Measurements from ENCODE around the gene MLLT1.

The MLLT1 gene

GRCh38 chr19:6242677-6243076 lies 37.1 kb downstream of the MLLT1 start:
- Histone ChIP-seq H3K4me1 (peaks cover 36% of the 10 kb centered on the region), H3K36me3 (peaks cover 14% of the 10 kb centered on the region), H3K4me3 (ENCODE audit: low read depth, low read length) (no peak overlapping the region), H3K27me3 (no peaks in the 10 kb centered on the region), H3K9me3 (no peaks in the 10 kb centered on the region)
- DNase-seq = no peak
- TF ChIP-seq CTCF (IDR thresholded peaks at IDR 0.05; ENCODE audit: low read depth, low read length) = no peak

- peak; percentile 80 for DNase-seq
- Histone ChIP-seq H3K4me3 (ENCODE audit: low read depth, low read length) (no peak overlapping the region), H3K9me3 (no peaks in the 10 kb centered on the region), H3K4me1 (peaks cover 40% of the 10 kb centered on the region), H3K27me3 (no peaks in the 10 kb centered on the region), H3K36me3 (peaks cover 6% of the 10 kb centered on the region)
- TF ChIP-seq CTCF (IDR thresholded peaks at IDR 0.05; ENCODE audit: low read depth, low read length) = no peak
Observed at GRCh38 chr19:6241680-6242377, 37.9 kb downstream of the MLLT1 start.

GRCh38 chr19:6241056-6241455 lies 38.7 kb downstream of the MLLT1 start:
- Histone ChIP-seq H3K9me3 (no peaks in the 10 kb centered on the region), H3K4me3 (ENCODE audit: low read depth, low read length) (no peak overlapping the region), H3K27me3 (no peaks in the 10 kb centered on the region), H3K36me3 (no peaks in the 10 kb centered on the region), H3K4me1 (peaks cover 42% of the 10 kb centered on the region)
- TF ChIP-seq CTCF (IDR thresholded peaks at IDR 0.05; ENCODE audit: low read depth, low read length) = no peak
- DNase-seq = no peak

- Histone ChIP-seq H3K36me3 (no peaks in the 10 kb centered on the region), H3K9me3 (no peaks in the 10 kb centered on the region), H3K27me3 (no peaks in the 10 kb centered on the region), H3K4me3 (ENCODE audit: low read depth, low read length) (no peak overlapping the region), H3K4me1 (peaks cover 51% of the 10 kb centered on the region)
- no peak for DNase-seq
- no peak for TF ChIP-seq CTCF (IDR thresholded peaks at IDR 0.05; ENCODE audit: low read depth, low read length)
Observed at GRCh38 chr19:6239871-6240676, 39.7 kb downstream of the MLLT1 start.

- no peak overlapping the region for H3K4me3 ChIP-seq (ENCODE audit: low read depth, low read length)
- no peaks in the 10 kb centered on the region for H3K36me3 ChIP-seq
- no peak for DNase-seq
- H3K4me1 ChIP-seq = peaks cover 54% of the 10 kb centered on the region
- H3K9me3 ChIP-seq = no peaks in the 10 kb centered on the region
- no peaks in the 10 kb centered on the region for H3K27me3 ChIP-seq
- TF ChIP-seq CTCF (IDR thresholded peaks at IDR 0.05; ENCODE audit: low read depth, low read length) = no peak
Observed at GRCh38 chr19:6239401-6239844, 40.4 kb downstream of the MLLT1 start.

Measured in BE2C (cell line).